GM21717 (cell line): ENCODE results near the gene PSG7.
"Not testable (repeated sequence)": the region's sequence is repeated elsewhere in the genome, so short reads cannot be mapped to it uniquely, and the experiment has no call there.

Experiments
- ATAC-seq: cut with Tn5 transposase; IDR thresholded peaks from one replicate; pipeline ENCODE4 v1.9.1; 2021; ENCODE audit warnings: mild to moderate bottlenecking, moderate library complexity; ENCODE audit not compliant: unreplicated experiment

The PSG7 gene

GRCh38 chr19:42916931-42917330 lies 20.1 kb downstream of the PSG7 start:
- ATAC-seq = not testable (repeated sequence)

GRCh38 chr19:42913516-42913915 lies 23.5 kb downstream of the PSG7 start:
- not testable (repeated sequence) for ATAC-seq

- ATAC-seq = not testable (repeated sequence)
These were observed 24.1 kb downstream of the PSG7 start for GRCh38 chr19:42912941-42913340.

GRCh38 chr19:42911731-42912130 lies 25.3 kb downstream of the PSG7 start:
- ATAC-seq = not testable (repeated sequence)

- not testable (repeated sequence) for ATAC-seq
These were observed 30.8 kb downstream of the PSG7 start for GRCh38 chr19:42906162-42906561.

GRCh38 chr19:42900561-42900960 lies 36.4 kb downstream of the PSG7 start:
- not testable (repeated sequence) for ATAC-seq

- not testable (repeated sequence) for ATAC-seq
These were observed 37.3 kb downstream of the PSG7 start for GRCh38 chr19:42899674-42900073.

GRCh38 chr19:42899110-42899509 lies 37.9 kb downstream of the PSG7 start:
- not testable (repeated sequence) for ATAC-seq

GRCh38 chr19:42898656-42899055 lies 38.4 kb downstream of the PSG7 start:
- not testable (repeated sequence) for ATAC-seq

GRCh38 chr19:42897729-42898128 lies 39.3 kb downstream of the PSG7 start:
- not testable (repeated sequence) for ATAC-seq

- not testable (repeated sequence) for ATAC-seq
These were observed 46.6 kb downstream of the PSG7 start for GRCh38 chr19:42890446-42890845.

GRCh38 chr19:42887876-42888445 lies 49.0 kb downstream of the PSG7 start:
- not testable (repeated sequence) for ATAC-seq

- not testable (repeated sequence) for ATAC-seq
These were observed 54.3 kb downstream of the PSG7 start for GRCh38 chr19:42882730-42883129.

GRCh38 chr19:42882010-42882409 lies 55.0 kb downstream of the PSG7 start:
- not testable (repeated sequence) for ATAC-seq

GRCh38 chr19:42881279-42881678 lies 55.7 kb downstream of the PSG7 start:
- ATAC-seq = not testable (repeated sequence)

- ATAC-seq = not testable (repeated sequence)
These were observed 56.4 kb downstream of the PSG7 start for GRCh38 chr19:42880621-42881020.

- ATAC-seq = no peak
These were observed 57.4 kb downstream of the PSG7 start, which contains the start of gene PSG1 for GRCh38 chr19:42879613-42880012. Gene PSG1 (minus strand): TSS chr19:42879713. CDS start chr19:42879581, 132 bp downstream.

GRCh38 chr19:42876596-42876995 lies 60.4 kb downstream of the PSG7 start:
- not testable (repeated sequence) for ATAC-seq

GRCh38 chr19:42875881-42876280 lies 61.1 kb downstream of the PSG7 start:
- ATAC-seq = not testable (repeated sequence)

- ATAC-seq = not testable (repeated sequence)
These were observed 61.9 kb downstream of the PSG7 start for GRCh38 chr19:42874901-42875813.

- ATAC-seq = not testable (repeated sequence)
These were observed 62.9 kb downstream of the PSG7 start for GRCh38 chr19:42874136-42874535.
